PC-3 (cell line): Measurements from ENCODE around the gene PDZD2. TPM values are rescaled to one million over a fixed set of nuclear protein-coding genes. Genes with fewer than 3 reads are reported as not detected.
"Not testable (repeated sequence)": the region's sequence is repeated elsewhere in the genome, so short reads cannot be mapped to it uniquely, and the experiment has no call there.

Experiments
- ATAC-seq: fragments of 200-7000 bp; cut with Tn5 transposase; 2 replicates; pipeline ENCODE4 v1.9.1; 2020; ENCODE audit warnings: mild to moderate bottlenecking, moderate library complexity
- BruUV-seq: library from RNA; stranded (reverse); fragments of 400-500 nt; replicated peaks from 2 replicates; lab custom pipeline; 2021; lab: Mats Ljungman, UMichigan
- CTCF ChIA-PET: fragments of 300-600 bp; sonication (Branson Sonifier 250); formaldehyde crosslinking; loops from one replicate; lab custom pipeline; 2022; ENCODE audit warnings: antibody characterized with exemption; lab: Charles Lee
- POLR2A ChIA-PET: fragments of 300-600 bp; sonication (Branson Sonifier 250); formaldehyde crosslinking; loops from one replicate; lab custom pipeline; 2022; ENCODE audit warnings: antibody characterized with exemption; ENCODE audit not compliant: unreplicated experiment; lab: Charles Lee
- DNase-seq: peaks from one replicate; pipeline ENCODE4 v3.0.0-alpha.2; 2015
- H2AFZ ChIP-seq: fragments of 300-600 bp; sonication (generic); 2 replicates; pipeline ENCODE4 v1.6.0; 2016; ENCODE audit warnings: antibody characterized with exemption, low read length
- H3F3A ChIP-seq: fragments of 300-600 bp; sonication (generic); one replicate; pipeline ENCODE4 v1.6.0; 2017; ENCODE audit warnings: antibody characterized with exemption, low read length, control low read depth, mild to moderate bottlenecking; ENCODE audit not compliant: unreplicated experiment
- H3K27ac ChIP-seq: fragments of 300-600 bp; sonication (generic); 2 replicates; pipeline ENCODE4 v1.5.1; 2016; ENCODE audit warnings: mild to moderate bottlenecking, low read length
- H3K27me3 ChIP-seq: fragments of 300-600 bp; sonication (generic); 2 replicates; pipeline ENCODE4 v1.6.1; 2016; ENCODE audit warnings: low read length, mixed read lengths
- H3K36me3 ChIP-seq: fragments of 300-600 bp; sonication (generic); 2 replicates; pipeline ENCODE4 v1.6.1; 2016; ENCODE audit warnings: low read depth, mixed run types, low read length, mixed read lengths
- H3K4me1 ChIP-seq: fragments of 300-600 bp; sonication (generic); 2 replicates; pipeline ENCODE4 v1.5.1; 2016; ENCODE audit warnings: low read length; ENCODE audit not compliant: insufficient read depth
- H3K4me2 ChIP-seq: fragments of 300-600 bp; sonication (generic); 2 replicates; pipeline ENCODE4 v1.6.0; 2016; ENCODE audit warnings: low read length
- H3K4me3 ChIP-seq: fragments of 300-600 bp; sonication (generic); 2 replicates; pipeline ENCODE4 v1.5.1; 2016; ENCODE audit warnings: mild to moderate bottlenecking, low read length, mixed read lengths
- H3K79me2 ChIP-seq: fragments of 300-600 bp; sonication (generic); 2 replicates; pipeline ENCODE4 v1.6.1; 2017; ENCODE audit warnings: low read length, mixed read lengths
- H3K9ac ChIP-seq: fragments of 300-600 bp; sonication (generic); 2 replicates; pipeline ENCODE4 v1.6.0; 2016; ENCODE audit warnings: mild to moderate bottlenecking, low read length
- H3K9me2 ChIP-seq: fragments of 300-600 bp; sonication (generic); replicated peaks from 2 replicates; pipeline ENCODE4 v1.6.1; 2016; ENCODE audit warnings: mixed run types, low read length, mixed read lengths
- H3K9me3 ChIP-seq: fragments of 300-600 bp; sonication (generic); 2 replicates; pipeline ENCODE4 v1.6.1; 2016; ENCODE audit warnings: low read length, mixed read lengths
- H4K20me1 ChIP-seq: fragments of 300-600 bp; sonication (generic); 2 replicates; pipeline ENCODE4 v1.6.1; 2016; ENCODE audit warnings: low read length, mixed read lengths
- EZH2 ChIP-seq: fragments of 300-600 bp; sonication (generic); IDR thresholded peaks from one replicate; pipeline ENCODE4 v1.6.1; 2017; ENCODE audit warnings: antibody characterized with exemption, mild to moderate bottlenecking, low read length; ENCODE audit not compliant: unreplicated experiment
- EZH2phosphoT487 ChIP-seq: fragments of 300-600 bp; sonication (generic); IDR thresholded peaks from 2 replicates; pipeline ENCODE4 v1.6.1; 2018; ENCODE audit warnings: mild to moderate bottlenecking, antibody characterized with exemption, low read length, borderline replicate concordance
- intact Hi-C: fragments of 100-400 bp; cut with micrococcal nuclease; formaldehyde crosslinking; loops from 2 replicates; pipeline ENCODE4 v1.9.0; 2023
- total RNA-seq: library from RNA; depleted of rRNA; stranded (reverse); fragments of >200 nt; gene quantifications from 2 replicates; pipeline ENCODE4 v1.2.3, GENCODE V29; 2014
- TF ChIP-seq, protein P1 (sequence below): fragments of 300-600 bp; sonication (generic); conservative IDR thresholded peaks from 2 replicates; pipeline ENCODE4 v1.5.1; 2017; ENCODE audit warnings: antibody characterized with exemption, low read depth, mild to moderate bottlenecking, low read length

Gene PDZD2
- total RNA-seq, 1 experiment from 2014 or later: 2.0 TPM

DNA sequence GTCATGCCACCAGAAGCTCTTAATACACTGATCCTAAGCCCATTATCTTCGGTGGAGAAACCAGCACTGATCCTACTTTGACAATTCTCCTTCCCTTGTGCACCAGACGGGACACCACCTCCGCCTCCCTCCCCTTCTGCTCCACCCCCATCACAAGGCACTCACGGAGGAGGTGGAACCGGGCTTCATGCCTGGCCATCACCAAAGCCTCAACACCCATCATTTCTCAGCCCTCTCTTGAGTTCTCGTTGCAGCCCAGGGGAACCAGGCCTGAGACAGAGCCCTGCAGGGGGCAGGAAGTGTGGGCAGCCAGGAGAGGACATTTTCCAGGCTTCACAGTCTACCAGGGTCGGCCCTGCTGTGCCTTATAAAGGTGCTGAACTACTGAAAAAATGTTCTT lies 374.7 kb downstream of the PDZD2 start:
- Histone ChIP-seq H3K9ac (no peak overlapping the region), H3K79me2 (no peaks in the 10 kb centered on the region), H3K36me3 (no peaks in the 10 kb centered on the region), H2AFZ (no peak overlapping the region), H3K4me2 (no peak overlapping the region), H3K27me3 (no peaks in the 10 kb centered on the region), H3K4me1 (0 out of 2 replicates have a peak, but pooled peaks cover 4% of the 10 kb centered on the region), H3F3A (no peaks in the 10 kb centered on the region), H3K4me3 (no peak overlapping the region), H3K27ac (no peak overlapping the region), H4K20me1 (no peaks in the 10 kb centered on the region), H3K9me2 (no peaks in the 10 kb centered on the region), H3K9me3 (no peaks in the 10 kb centered on the region)
- no peak for ATAC-seq
- intact Hi-C loops: no loop called here
- TF ChIP-seq EZH2 (no peak), EZH2phosphoT487 (no peak)
- TF ChIP-seq, protein P1, sequence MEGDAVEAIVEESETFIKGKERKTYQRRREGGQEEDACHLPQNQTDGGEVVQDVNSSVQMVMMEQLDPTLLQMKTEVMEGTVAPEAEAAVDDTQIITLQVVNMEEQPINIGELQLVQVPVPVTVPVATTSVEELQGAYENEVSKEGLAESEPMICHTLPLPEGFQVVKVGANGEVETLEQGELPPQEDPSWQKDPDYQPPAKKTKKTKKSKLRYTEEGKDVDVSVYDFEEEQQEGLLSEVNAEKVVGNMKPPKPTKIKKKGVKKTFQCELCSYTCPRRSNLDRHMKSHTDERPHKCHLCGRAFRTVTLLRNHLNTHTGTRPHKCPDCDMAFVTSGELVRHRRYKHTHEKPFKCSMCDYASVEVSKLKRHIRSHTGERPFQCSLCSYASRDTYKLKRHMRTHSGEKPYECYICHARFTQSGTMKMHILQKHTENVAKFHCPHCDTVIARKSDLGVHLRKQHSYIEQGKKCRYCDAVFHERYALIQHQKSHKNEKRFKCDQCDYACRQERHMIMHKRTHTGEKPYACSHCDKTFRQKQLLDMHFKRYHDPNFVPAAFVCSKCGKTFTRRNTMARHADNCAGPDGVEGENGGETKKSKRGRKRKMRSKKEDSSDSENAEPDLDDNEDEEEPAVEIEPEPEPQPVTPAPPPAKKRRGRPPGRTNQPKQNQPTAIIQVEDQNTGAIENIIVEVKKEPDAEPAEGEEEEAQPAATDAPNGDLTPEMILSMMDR: no peak
- no TSS peak for BruUV-seq
- CTCF ChIA-PET: no interaction called here
- POLR2A ChIA-PET: no interaction called here
- no peak for DNase-seq

DNA sequence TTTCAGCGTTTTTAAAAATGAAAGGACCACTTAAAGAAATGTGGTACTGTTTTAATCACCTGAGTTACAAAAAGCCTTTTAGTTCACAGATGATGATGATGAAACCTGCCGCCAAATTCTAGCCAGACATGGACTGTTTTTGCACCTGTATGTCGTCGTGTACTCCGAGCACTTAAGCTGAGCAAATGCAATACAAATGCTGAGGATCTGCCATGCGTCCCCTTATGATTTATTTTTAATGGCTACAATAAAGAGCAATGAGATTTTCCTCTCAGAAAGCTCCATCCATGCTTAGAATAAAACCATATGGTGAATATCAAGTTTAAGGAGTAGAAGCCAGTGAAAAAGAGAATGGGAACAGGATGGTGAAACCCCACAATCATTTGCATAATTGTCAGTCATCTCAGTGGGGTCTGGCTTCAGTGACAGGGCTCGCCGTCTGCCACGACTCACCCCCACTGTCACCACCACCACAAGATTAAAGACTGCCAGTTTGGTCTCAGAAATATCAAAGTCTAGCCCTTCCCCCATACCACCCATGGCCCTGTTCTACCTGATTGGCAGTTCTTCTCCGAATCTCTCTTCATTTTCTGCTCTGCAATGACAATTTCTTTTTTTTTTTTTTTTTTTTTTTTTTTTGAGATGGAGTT lies 375.3 kb downstream of the PDZD2 start:
- POLR2A ChIA-PET: no interaction called here
- Histone ChIP-seq H3F3A (no peaks in the 10 kb centered on the region), H3K4me1 (0 out of 2 replicates have a peak, but pooled peaks cover 4% of the 10 kb centered on the region), H3K27ac (no peak overlapping the region), H3K4me2 (no peak overlapping the region), H3K36me3 (no peaks in the 10 kb centered on the region), H3K9ac (no peak overlapping the region), H3K4me3 (no peak overlapping the region), H2AFZ (no peak overlapping the region), H3K79me2 (no peaks in the 10 kb centered on the region), H3K9me2 (no peaks in the 10 kb centered on the region), H3K27me3 (no peaks in the 10 kb centered on the region), H3K9me3 (no peaks in the 10 kb centered on the region), H4K20me1 (no peaks in the 10 kb centered on the region)
- TF ChIP-seq EZH2phosphoT487 (no peak), EZH2 (no peak)
- TF ChIP-seq, protein P1: no peak
- CTCF ChIA-PET: no interaction called here
- intact Hi-C loops: no loop called here
- DNase-seq: no peak
- BruUV-seq: no TSS peak
- no peak for ATAC-seq

DNA sequence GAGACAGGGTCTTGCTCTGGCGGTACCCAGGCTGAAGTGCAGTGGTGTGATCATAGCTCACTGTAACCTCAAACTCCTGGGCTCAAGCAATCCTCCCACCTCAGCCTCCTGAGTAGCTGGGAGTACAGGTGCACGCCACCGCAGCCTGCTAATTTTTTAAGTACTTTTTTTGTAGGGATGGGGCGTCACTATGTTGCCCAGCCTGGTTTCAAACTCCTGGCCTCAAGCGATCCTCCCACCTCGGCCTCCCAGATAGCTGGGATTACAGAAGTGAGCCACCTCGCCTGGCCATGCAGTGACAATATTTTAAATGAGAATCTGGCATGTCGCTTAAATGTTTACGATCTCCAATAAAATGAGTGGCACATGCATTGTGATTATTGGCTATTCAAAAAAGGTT lies 376.3 kb downstream of the PDZD2 start:
- POLR2A ChIA-PET, H4K20me1 ChIP-seq, H3K4me2 ChIP-seq, BruUV-seq, H3K9ac ChIP-seq, H3K9me3 ChIP-seq, ATAC-seq, H3K4me3 ChIP-seq, H3K36me3 ChIP-seq, H3F3A ChIP-seq, CTCF ChIA-PET, DNase-seq, H3K27me3 ChIP-seq, H3K27ac ChIP-seq, H3K9me2 ChIP-seq, H3K79me2 ChIP-seq, intact Hi-C loops, H2AFZ ChIP-seq, H3K4me1 ChIP-seq: not testable (repeated sequence)
